ENCODE results near the gene PFKFB2.

The PFKFB2 gene

DNA sequence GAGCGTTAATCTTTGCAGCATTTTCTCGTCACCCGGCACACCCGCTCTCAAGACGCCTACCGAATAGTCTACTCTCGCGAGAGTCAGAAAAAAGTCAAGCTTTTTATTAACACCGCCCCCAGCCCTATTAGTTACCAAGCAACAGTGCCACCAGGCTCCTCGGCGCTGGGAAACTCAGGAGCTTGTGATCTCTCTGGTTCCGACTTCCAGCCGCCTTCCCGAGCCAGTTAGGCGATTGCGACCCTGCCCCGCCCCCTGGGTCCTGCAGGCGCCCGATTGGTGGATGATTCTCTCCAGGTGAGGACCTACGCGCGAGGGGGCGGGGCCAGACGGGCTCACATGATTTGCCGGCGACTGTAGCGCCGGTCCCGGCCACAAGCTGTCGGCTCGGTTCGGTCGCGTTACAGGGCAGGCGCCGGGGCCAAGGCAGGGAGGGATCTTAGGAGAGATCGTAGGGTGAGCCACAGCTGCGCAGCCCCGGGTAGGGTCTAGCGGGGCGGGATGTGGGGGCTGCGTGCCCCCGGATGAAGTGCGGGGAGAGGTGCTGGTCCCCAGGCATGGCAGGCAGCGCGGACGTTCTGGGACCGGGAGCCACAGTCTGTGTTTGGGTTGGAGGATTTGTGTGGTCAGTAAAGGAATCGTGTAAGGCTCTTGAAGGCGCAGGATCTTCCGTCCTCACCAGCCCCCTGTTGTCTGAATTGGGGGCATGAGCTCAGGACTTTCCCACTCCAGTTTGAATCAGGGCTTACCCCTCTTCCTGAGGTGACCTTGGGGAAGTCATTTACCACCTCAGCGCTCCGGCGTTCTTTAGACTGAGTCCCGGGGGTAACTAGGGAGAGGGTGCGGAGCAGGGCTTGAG, at the start of gene PFKFB2:
Gene PFKFB2, plus strand, starts transcription at position 365 of the 859 bp plus-strand sequence. CDS start 1,443 bp downstream, outside the sequence.
- DNase-seq (ENCODE audit: low read depth), result peak; percentile 89
- TF ChIP-seq, protein P1, sequence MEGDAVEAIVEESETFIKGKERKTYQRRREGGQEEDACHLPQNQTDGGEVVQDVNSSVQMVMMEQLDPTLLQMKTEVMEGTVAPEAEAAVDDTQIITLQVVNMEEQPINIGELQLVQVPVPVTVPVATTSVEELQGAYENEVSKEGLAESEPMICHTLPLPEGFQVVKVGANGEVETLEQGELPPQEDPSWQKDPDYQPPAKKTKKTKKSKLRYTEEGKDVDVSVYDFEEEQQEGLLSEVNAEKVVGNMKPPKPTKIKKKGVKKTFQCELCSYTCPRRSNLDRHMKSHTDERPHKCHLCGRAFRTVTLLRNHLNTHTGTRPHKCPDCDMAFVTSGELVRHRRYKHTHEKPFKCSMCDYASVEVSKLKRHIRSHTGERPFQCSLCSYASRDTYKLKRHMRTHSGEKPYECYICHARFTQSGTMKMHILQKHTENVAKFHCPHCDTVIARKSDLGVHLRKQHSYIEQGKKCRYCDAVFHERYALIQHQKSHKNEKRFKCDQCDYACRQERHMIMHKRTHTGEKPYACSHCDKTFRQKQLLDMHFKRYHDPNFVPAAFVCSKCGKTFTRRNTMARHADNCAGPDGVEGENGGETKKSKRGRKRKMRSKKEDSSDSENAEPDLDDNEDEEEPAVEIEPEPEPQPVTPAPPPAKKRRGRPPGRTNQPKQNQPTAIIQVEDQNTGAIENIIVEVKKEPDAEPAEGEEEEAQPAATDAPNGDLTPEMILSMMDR (IDR thresholded peaks at IDR 0.05; ENCODE audit: low read depth, low read length, missing control alignments), result no peak
- in situ Hi-C loops (cut with HindIII; ENCODE audit: low sequenced_read_pairs), result no loop called here
- peak within 1 kb of the TSS; percentile 67 for H3K4me3 ChIP-seq (ENCODE audit: low read depth, low read length)

DNA sequence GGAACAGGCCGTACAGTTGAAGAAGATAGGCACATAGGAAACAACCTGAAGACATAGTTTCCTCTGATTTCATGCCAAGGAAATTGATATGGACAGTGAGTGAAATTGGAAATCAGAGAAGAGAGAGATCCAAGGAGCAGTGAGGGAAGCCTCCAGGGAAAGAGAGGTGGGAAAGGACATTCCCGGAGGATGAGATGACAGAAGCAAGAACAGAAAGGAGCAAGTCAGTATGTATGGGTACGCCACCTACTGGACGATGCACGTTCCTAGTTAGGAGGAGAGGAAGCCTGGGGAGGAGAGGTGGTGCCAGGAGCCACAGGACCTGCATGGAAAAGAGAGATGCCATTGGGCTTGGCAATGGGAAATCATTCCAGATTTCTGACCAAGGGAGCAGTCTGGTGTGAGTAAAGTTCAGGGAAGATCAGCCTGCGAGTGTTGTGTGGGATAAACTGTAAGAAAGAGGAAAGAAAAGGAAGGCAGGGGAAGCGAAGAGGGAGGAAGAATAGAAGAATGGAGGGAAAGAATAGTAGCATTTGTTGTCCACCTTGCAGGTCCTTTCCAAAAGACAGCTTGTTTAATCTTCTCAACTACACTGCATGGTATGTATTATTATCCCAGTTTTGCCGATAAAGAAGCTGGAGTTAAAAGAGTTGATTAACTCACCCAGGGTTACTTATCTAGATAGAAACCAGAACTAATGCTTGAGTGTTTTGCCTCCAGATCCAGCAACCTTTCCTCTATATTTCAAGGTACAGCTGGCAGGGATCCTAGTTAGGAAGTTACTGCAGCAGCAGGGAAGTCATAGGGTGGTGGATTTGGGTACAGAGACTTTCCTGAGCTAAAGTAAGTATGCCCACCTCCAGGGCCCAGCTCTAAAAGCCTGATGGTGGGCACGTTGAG, 47.9 kb upstream of the PFKFB2 start:
- TF ChIP-seq, protein P1 (IDR thresholded peaks at IDR 0.05; ENCODE audit: low read depth, low read length, missing control alignments), result peak; percentile 79
- no peak overlapping the region for H3K4me3 ChIP-seq (ENCODE audit: low read depth, low read length)
- DNase-seq (ENCODE audit: low read depth), result peak; percentile 47
- in situ Hi-C loops (cut with HindIII; ENCODE audit: low sequenced_read_pairs), result no loop called here

GRCh38 chr1:207006083-207006482, 47.0 kb upstream of the PFKFB2 start:
- in situ Hi-C loops (cut with HindIII; ENCODE audit: low sequenced_read_pairs), result no loop called here
- no peak overlapping the region for H3K4me3 ChIP-seq (ENCODE audit: low read depth, low read length)
- no peak for DNase-seq (ENCODE audit: low read depth)
- TF ChIP-seq, protein P1 (IDR thresholded peaks at IDR 0.05; ENCODE audit: low read depth, low read length, missing control alignments), result no peak

DNA sequence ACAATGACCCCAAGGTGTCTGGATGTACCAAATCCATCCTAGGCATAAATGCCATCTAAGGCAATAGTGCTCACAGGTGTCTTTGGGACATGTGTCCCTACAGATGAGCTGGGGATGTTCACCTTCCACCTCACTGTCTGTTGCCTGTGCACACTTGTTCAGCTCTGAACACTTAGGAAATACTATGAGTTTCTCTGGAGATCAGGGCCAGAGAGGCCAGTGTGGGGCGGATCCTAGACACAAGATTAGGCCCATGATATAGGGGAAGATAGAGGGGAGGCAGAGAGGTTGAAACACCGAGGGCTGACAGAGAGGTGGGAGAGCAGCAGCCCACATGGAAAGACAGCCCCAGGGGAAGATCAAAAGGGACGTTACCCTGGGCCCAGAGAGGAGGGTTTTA, 46.2 kb upstream of the PFKFB2 start:
- in situ Hi-C loops (cut with HindIII; ENCODE audit: low sequenced_read_pairs), result no loop called here
- no peak overlapping the region for H3K4me3 ChIP-seq (ENCODE audit: low read depth, low read length)
- DNase-seq (ENCODE audit: low read depth), result no peak
- TF ChIP-seq, protein P1 (IDR thresholded peaks at IDR 0.05; ENCODE audit: low read depth, low read length, missing control alignments), result no peak

DNA sequence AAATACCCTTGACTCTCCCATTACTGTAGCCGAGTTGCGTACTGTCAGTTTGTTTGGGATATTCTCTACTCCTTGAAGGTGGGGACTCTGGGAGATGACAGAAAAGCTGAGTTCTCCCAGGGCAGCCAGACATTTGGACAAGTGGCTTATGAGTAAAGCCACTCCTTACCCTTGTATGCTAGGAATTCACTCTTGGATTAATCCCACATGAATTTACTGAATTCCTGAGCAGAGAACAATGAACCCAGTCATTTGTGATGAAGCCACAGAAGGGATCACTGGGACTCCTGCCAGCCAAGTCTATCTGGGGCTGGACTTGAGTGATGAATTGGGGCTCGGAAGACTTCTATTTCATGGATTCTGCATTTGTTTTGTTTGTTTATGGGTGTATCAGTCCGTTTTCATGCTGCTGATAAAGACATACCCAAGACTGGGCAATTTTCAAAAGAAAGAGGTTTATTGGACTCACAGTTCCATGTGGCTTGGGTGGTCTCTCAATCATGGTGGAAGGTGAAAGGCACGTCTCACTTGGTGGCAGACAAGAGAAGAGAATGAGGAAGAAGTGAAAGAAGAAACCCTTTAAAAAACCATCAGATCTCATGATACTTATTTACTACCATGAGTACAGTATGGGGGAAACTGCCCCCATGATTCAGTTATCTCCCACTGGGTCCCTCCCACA, 45.6 kb upstream of the PFKFB2 start:
- in situ Hi-C loops (cut with HindIII; ENCODE audit: low sequenced_read_pairs), result no loop called here
- peak; percentile 95 for DNase-seq (ENCODE audit: low read depth)
- TF ChIP-seq, protein P1 (IDR thresholded peaks at IDR 0.05; ENCODE audit: low read depth, low read length, missing control alignments), result no peak
- H3K4me3 ChIP-seq (ENCODE audit: low read depth, low read length), result no peak overlapping the region

Measured in astrocyte of the cerebellum (primary cell).